DMS53 treated with DMSO at 0.1 percent for 48 hours (cell line): Measurements from ENCODE around the gene SNAP47.

Experiments used
- DNase-seq: peaks from one replicate; lab custom pipeline; 2025; ENCODE audit not compliant: unreplicated experiment; lab: John Stamatoyannopoulos, UW

SNAP47 gene

GRCh38 chr1:227748496-227749182 is 13.4 kb downstream of the SNAP47 start:
- no peak for DNase-seq

GRCh38 chr1:227749225-227749624 is 14.0 kb downstream of the SNAP47 start:
- no peak for DNase-seq

GRCh38 chr1:227749916-227750710 is 14.9 kb downstream of the SNAP47 start:
- DNase-seq = no peak

GRCh38 chr1:227753999-227754711 is 18.9 kb downstream of the SNAP47 start:
- no peak for DNase-seq

- no peak for DNase-seq
Measured at GRCh38 chr1:227754958-227755357, 19.7 kb downstream of the SNAP47 start.

GRCh38 chr1:227756172-227756959 is 21.1 kb downstream of the SNAP47 start:
- DNase-seq = no peak

GRCh38 chr1:227757781-227758180 is 22.5 kb downstream of the SNAP47 start:
- DNase-seq = no peak

- DNase-seq = no peak
Measured at GRCh38 chr1:227758366-227758765, 23.1 kb downstream of the SNAP47 start.

GRCh38 chr1:227759341-227760300 is 24.4 kb downstream of the SNAP47 start:
- peak; percentile 20 for DNase-seq

- DNase-seq = no peak
Measured at GRCh38 chr1:227760377-227760776, 25.1 kb downstream of the SNAP47 start.

GRCh38 chr1:227761621-227762230 is 26.5 kb downstream of the SNAP47 start:
- no peak for DNase-seq

- DNase-seq = peak; percentile 75
Measured at GRCh38 chr1:227762231-227762911, 27.1 kb downstream of the SNAP47 start.

- DNase-seq = no peak
Measured at GRCh38 chr1:227763246-227764018, 28.2 kb downstream of the SNAP47 start.

- no peak for DNase-seq
Measured at GRCh38 chr1:227764019-227764391, 28.8 kb downstream of the SNAP47 start.

GRCh38 chr1:227765261-227766014 is 30.2 kb downstream of the SNAP47 start:
- no peak for DNase-seq

- peak; percentile 96 for DNase-seq
Measured at GRCh38 chr1:227766015-227766634, 30.9 kb downstream of the SNAP47 start.

GRCh38 chr1:227766653-227767277 is 31.5 kb downstream of the SNAP47 start:
- peak; percentile 63 for DNase-seq
